Kidney epithelial cell (primary cell): ENCODE measurements around the gene ADAMTS4. TPM values are rescaled to one million over a fixed set of nuclear protein-coding genes. Genes with fewer than 3 reads are reported as not detected.

Experiments
- DNase-seq: peaks from one replicate; pipeline ENCODE4 v3.0.0-alpha.2; 2010; ENCODE audit warnings: low read depth
- H3K27me3 ChIP-seq: 2 replicates; pipeline ENCODE4 v1.6.0; 2011; ENCODE audit warnings: low read length; ENCODE audit not compliant: control insufficient read depth, insufficient read depth
- H3K36me3 ChIP-seq: 2 replicates; pipeline ENCODE4 v1.5.1; 2011; ENCODE audit warnings: low read length; ENCODE audit not compliant: control insufficient read depth, insufficient read depth
- H3K4me3 ChIP-seq: 2 replicates; pipeline ENCODE4 v1.5.1; 2011; ENCODE audit warnings: low read depth, mild to moderate bottlenecking, control low read depth, low read length
- CTCF ChIP-seq: IDR thresholded peaks from 2 replicates; pipeline ENCODE4 v1.5.1; 2011; ENCODE audit warnings: mild to moderate bottlenecking, moderate library complexity, low read length, control low read depth, inconsistent platforms; ENCODE audit not compliant: insufficient read depth, poor library complexity, severe bottlenecking
- total RNA-seq: library from RNA; depleted of rRNA; stranded (reverse); fragments of >200 nt; gene quantifications from 2 replicates; pipeline ENCODE4 v1.2.3, GENCODE V29; 2015

ADAMTS4 gene
- total RNA-seq, 1 donor from 2014 or later, result 0.33 TPM

- no peak overlapping the region for H3K4me3 ChIP-seq
- DNase-seq, result no peak
These were observed 18.2 kb downstream of the ADAMTS4 start for GRCh38 chr1:161180639-161181038.

GRCh38 chr1:161179698-161180097 lies 19.2 kb downstream of the ADAMTS4 start:
- TF ChIP-seq CTCF, result no peak
- no peak for DNase-seq
- Histone ChIP-seq H3K27me3 (no peaks in the 10 kb centered on the region), H3K36me3 (no peaks in the 10 kb centered on the region), H3K4me3 (no peak overlapping the region)

More at GRCh38 chr1:161180639-161181038, 18.2 kb downstream of the ADAMTS4 start:
- no peak for TF ChIP-seq CTCF
- Histone ChIP-seq H3K36me3 (no peaks in the 10 kb centered on the region), H3K27me3 (no peaks in the 10 kb centered on the region)

- DNase-seq, result no peak
- H3K36me3 ChIP-seq, result no peaks in the 10 kb centered on the region
- H3K27me3 ChIP-seq, result no peaks in the 10 kb centered on the region
- no peak for TF ChIP-seq CTCF
- peak overlapping the region; percentile 82 for H3K4me3 ChIP-seq
These were observed 21.0 kb downstream of the ADAMTS4 start for GRCh38 chr1:161177936-161178244.

GRCh38 chr1:161177112-161177935 lies 21.5 kb downstream of the ADAMTS4 start, which contains the start of gene B4GALT3:
B4GALT3 (minus strand) TSS chr1:161177507; CDS start chr1:161176060, 1,447 bp downstream.
- no peak for DNase-seq
- peak; percentile 12 for TF ChIP-seq CTCF
- Histone ChIP-seq H3K36me3 (no peaks in the 10 kb centered on the region), H3K4me3 (peak within 1 kb of the TSS; percentile 82), H3K27me3 (no peaks in the 10 kb centered on the region)

- TF ChIP-seq CTCF, result no peak
- Histone ChIP-seq H3K36me3 (peaks cover 2% of the 10 kb centered on the region), H3K4me3 (peak overlapping the region; percentile 82), H3K27me3 (no peaks in the 10 kb centered on the region)
- no peak for DNase-seq
These were observed 22.3 kb downstream of the ADAMTS4 start for GRCh38 chr1:161176468-161177111.
